Esophagus squamous epithelium (tissue), 5 donors: ENCODE data around the gene MYO3B. TPM values are rescaled to one million over a fixed set of nuclear protein-coding genes. Genes with fewer than 3 reads are reported as not detected.

Experiments used
- DNase-seq: peaks from one replicate; lab custom pipeline; 2025; lab: John Stamatoyannopoulos, UW
- H3K27ac ChIP-seq, 4 donors: fragments of 200-600 bp; sonication (generic); one replicate each; pipeline ENCODE4 v1.5.1; 2016 to 2019; ENCODE audit warnings: mild to moderate bottlenecking in 1 of 4
- H3K27me3 ChIP-seq, 4 donors: fragments of 200-600 bp; sonication (generic); 1 replicate in 3 of 4; 2 replicates in 1 of 4; pipeline versions ENCODE4 v1.5.1 to v1.6.0; 2017 to 2021; ENCODE audit warnings: antibody characterized with exemption in 1 of 4
- H3K36me3 ChIP-seq, 3 donors: fragments of 200-600 bp; sonication (generic); one replicate each; pipeline ENCODE4 v1.5.1; 2016 to 2019
- H3K4me1 ChIP-seq, 3 donors: fragments of 200-600 bp; sonication (generic); one replicate each; pipeline ENCODE4 v1.5.1; 2017 to 2019
- H3K4me3 ChIP-seq, 4 donors: fragments of 200-600 bp; sonication (generic); 1 replicate in 3 of 4; 2 replicates in 1 of 4; pipeline ENCODE4 v1.5.1; 2016 to 2019; ENCODE audit warnings: mild to moderate bottlenecking in 2 of 4, moderate library complexity in 1 of 4
- H3K9me3 ChIP-seq, 3 donors: fragments of 200-600 bp; sonication (generic); one replicate each; pipeline ENCODE4 v1.5.1; 2016 to 2019
- POLR2A ChIP-seq, 4 donors: fragments of 450-650 bp; IDR thresholded peaks; one replicate each; pipeline ENCODE4 v1.6.1; 2017; ENCODE audit warnings: antibody characterized with exemption in 4 of 4, mild to moderate bottlenecking in 4 of 4, moderate library complexity in 3 of 4
- WGBS, 2 donors: methylation state at CpG; one replicate each; pipeline ENCODE4 v1.1.5; 2018; 5-methylcytosine and 5-hydroxymethylcytosine counted together
- intact Hi-C: fragments of 100-400 bp; cut with DNase I; formaldehyde crosslinking; loops from one replicate; pipeline ENCODE4 v1.15.0; 2022
- total RNA-seq, 4 donors: library from RNA; depleted of rRNA; stranded (reverse); fragments of >200 nt; gene quantifications; one replicate each; pipeline ENCODE4 v1.1.0, GENCODE V29; 2016
- TF ChIP-seq, protein P1 (sequence below), 6 experiments: fragments of 450-650 bp in 4 of 6; fragments of 200-600 bp in 2 of 6; sonication (generic) in 2 of 6; IDR thresholded peaks; one replicate each; pipeline ENCODE4 v1.5.1; 2016 to 2019; ENCODE audit warnings: antibody characterized with exemption in 6 of 6, mild to moderate bottlenecking in 4 of 6, moderate library complexity in 4 of 6
- donor health status: DM: yes; HTN: yes; CAD: no.

MYO3B gene
- total RNA-seq, 4 donors from 2014 or later, result 0.15 to 0.38 (median 0.18) TPM

DNA sequence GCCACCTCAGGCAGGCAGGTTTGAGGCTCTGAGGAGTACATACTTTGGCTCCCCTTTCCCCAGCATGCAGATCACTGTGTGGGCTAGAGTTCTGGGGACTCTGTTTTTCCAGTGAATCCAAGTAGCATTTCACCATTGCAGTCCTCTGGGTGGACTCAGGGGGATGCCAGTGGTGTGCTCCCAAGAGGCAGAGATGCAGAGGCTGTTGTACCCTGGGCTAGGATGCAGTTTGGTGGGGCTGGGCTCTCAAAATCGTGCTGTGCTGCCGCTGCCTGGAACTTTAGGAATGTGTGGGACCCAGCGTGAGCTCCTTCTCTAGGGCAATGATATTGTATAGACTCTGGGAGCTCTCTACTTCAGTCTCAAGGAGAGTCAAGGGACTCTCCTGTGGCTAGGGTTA is 104.9 kb downstream of the MYO3B start:
- 50 to 63% methylated on average over 1 to 3 of the region's 3 CpGs for WGBS, 2 donors
- no peak for DNase-seq

DNA sequence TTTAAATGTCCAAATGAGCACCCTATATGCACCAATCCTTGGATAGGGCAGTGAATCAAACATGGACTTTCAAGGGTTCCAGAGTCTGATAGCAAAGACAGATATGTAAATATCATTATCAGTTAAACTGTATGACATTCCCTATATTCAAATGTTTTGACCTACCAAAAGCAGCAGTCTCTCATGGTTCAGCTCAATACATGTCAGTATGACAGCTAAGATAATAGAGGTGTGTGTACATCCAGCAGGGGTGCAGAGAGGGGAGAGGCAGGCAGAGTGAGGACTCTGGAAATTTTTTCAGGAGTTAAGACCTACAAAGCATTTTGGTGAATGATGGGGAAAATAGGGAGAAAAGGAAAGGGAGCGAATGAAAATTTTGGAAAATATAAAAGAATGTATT is 106.3 kb downstream of the MYO3B start:
- Histone ChIP-seq H3K27ac (no peak overlapping the region), H3K4me1 (no peaks in the 10 kb centered on the region), H3K27me3 (peaks cover 0 to 5% (median 0%) of the 10 kb centered on the region in 4 donors), H3K36me3 (no peaks in the 10 kb centered on the region), H3K4me3 (no peak overlapping the region), H3K9me3 (no peaks in the 10 kb centered on the region)
- no peak for TF ChIP-seq POLR2A (IDR thresholded peaks at IDR 0.05)
- TF ChIP-seq, protein P1, sequence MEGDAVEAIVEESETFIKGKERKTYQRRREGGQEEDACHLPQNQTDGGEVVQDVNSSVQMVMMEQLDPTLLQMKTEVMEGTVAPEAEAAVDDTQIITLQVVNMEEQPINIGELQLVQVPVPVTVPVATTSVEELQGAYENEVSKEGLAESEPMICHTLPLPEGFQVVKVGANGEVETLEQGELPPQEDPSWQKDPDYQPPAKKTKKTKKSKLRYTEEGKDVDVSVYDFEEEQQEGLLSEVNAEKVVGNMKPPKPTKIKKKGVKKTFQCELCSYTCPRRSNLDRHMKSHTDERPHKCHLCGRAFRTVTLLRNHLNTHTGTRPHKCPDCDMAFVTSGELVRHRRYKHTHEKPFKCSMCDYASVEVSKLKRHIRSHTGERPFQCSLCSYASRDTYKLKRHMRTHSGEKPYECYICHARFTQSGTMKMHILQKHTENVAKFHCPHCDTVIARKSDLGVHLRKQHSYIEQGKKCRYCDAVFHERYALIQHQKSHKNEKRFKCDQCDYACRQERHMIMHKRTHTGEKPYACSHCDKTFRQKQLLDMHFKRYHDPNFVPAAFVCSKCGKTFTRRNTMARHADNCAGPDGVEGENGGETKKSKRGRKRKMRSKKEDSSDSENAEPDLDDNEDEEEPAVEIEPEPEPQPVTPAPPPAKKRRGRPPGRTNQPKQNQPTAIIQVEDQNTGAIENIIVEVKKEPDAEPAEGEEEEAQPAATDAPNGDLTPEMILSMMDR (IDR thresholded peaks at IDR 0.05), result no peak
- intact Hi-C loops, result no loop called here
- DNase-seq, result no peak
- WGBS, 2 donors, result 77 to 94% methylated on average over 1 of the region's 1 CpG

More for the DNA sequence above, 104.9 kb downstream of the MYO3B start:
- peaks cover 0 to 5% (median 0%) of the 10 kb centered on the region in 4 donors for H3K27me3 ChIP-seq
- H3K4me3 ChIP-seq, result no peak overlapping the region
- H3K36me3 ChIP-seq, result no peaks in the 10 kb centered on the region
- no peak overlapping the region for H3K27ac ChIP-seq
- TF ChIP-seq, protein P1 (IDR thresholded peaks at IDR 0.05), result no peak
- no peak for TF ChIP-seq POLR2A (IDR thresholded peaks at IDR 0.05)
- no peaks in the 10 kb centered on the region for H3K9me3 ChIP-seq
- no peaks in the 10 kb centered on the region for H3K4me1 ChIP-seq
- intact Hi-C loops, result no loop called here

DNA sequence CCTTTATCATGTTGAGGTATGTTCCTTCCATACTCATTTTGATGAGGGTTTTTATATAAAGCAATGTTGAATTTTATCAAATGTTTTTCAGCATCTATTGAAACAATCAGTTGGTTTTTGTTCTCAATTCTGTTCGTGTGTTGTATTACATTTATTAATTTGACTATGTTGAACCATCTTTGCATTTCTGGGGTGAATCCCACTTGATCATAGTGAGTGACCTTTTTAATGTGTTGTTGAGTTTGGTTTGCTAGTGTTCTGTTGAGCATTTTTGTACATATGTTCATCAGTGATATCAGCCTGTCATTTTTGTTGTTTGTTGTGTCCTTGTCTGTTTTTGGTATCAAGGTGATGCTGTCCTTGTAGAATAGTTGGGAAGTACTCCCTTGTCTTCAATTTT is 110.9 kb downstream of the MYO3B start:
- H3K27ac ChIP-seq, result no peak overlapping the region
- H3K36me3 ChIP-seq, result no peaks in the 10 kb centered on the region
- no peaks in the 10 kb centered on the region for H3K27me3 ChIP-seq
- TF ChIP-seq, protein P1 (IDR thresholded peaks at IDR 0.05), result no peak
- TF ChIP-seq POLR2A (IDR thresholded peaks at IDR 0.05), result no peak
- WGBS, 2 donors, result 45 to 74% methylated on average over 1 of the region's 1 CpG
- intact Hi-C loops, result no loop called here
- DNase-seq, result no peak
- H3K9me3 ChIP-seq, result no peaks in the 10 kb centered on the region
- H3K4me3 ChIP-seq, result no peak overlapping the region
- no peaks in the 10 kb centered on the region for H3K4me1 ChIP-seq

DNA sequence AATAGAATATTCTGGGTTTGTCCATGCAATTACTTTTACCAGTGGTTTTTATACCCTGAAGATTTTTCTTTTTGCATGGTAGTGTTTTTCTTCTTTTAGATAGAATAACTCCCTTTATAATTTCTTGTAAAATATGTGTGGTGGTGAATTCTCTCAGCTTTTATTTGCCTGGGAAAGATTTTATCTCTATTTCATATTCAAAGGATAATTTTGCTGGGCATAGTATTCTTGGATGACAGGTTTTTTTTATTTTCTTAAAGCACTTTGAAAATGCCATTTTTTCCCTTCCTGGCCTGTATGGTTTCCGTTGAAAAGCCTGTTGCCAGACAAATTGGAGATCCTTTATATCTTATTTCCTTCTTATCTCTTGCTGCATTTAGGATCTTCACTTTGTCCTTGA is 113.5 kb downstream of the MYO3B start:
- no peak overlapping the region for H3K27ac ChIP-seq
- H3K4me1 ChIP-seq, result no peaks in the 10 kb centered on the region
- H3K36me3 ChIP-seq, result no peaks in the 10 kb centered on the region
- no peaks in the 10 kb centered on the region for H3K27me3 ChIP-seq
- TF ChIP-seq POLR2A (IDR thresholded peaks at IDR 0.05), result no peak
- TF ChIP-seq, protein P1 (IDR thresholded peaks at IDR 0.05), result no peak
- WGBS, 2 donors, result 75 to 82% methylated on average over 1 of the region's 1 CpG
- no peaks in the 10 kb centered on the region for H3K9me3 ChIP-seq
- H3K4me3 ChIP-seq, result no peak overlapping the region
- intact Hi-C loops, result no loop called here
- DNase-seq, result no peak

DNA sequence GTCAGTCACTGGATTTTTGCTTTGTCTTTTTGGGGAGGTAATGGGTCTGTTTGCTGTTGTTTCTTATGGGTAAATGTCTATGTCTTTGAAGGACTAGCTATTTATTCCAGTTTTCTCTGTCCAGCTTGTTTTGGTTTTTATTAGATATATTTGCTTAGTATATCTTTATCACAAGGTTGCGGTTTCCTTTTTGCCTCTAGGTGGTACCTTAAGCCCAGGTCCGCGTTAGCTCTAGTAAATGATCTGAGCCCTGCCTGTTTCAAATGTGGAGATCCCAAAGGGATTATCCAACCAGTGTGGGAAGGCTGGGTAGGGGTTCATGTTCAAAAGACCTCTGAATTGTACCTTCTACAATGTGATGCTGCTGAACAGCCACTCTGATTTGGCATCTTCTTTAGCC is 114.5 kb downstream of the MYO3B start:
- H3K36me3 ChIP-seq, result no peaks in the 10 kb centered on the region
- H3K9me3 ChIP-seq, result no peaks in the 10 kb centered on the region
- 62 to 70% methylated on average over 3 of the region's 3 CpGs for WGBS, 2 donors
- no peaks in the 10 kb centered on the region for H3K27me3 ChIP-seq
- H3K27ac ChIP-seq, result no peak overlapping the region
- DNase-seq, result no peak
- H3K4me3 ChIP-seq, result no peak overlapping the region
- no peaks in the 10 kb centered on the region for H3K4me1 ChIP-seq
- TF ChIP-seq, protein P1 (IDR thresholded peaks at IDR 0.05), result no peak
- TF ChIP-seq POLR2A (IDR thresholded peaks at IDR 0.05), result no peak
- intact Hi-C loops, result no loop called here
